IMR-90 (cell line): ENCODE results near the gene SMARCA4. TPM values are rescaled to one million over a fixed set of nuclear protein-coding genes. Genes with fewer than 3 reads are reported as not detected.

Experiments
- ATAC-seq: fragments of 200-7000 bp; cut with Tn5 transposase; 2 replicates; pipeline ENCODE4 v1.9.1; 2020; ENCODE audit warnings: low read depth, mild to moderate bottlenecking, moderate library complexity
- BruUV-seq: library from RNA; stranded (reverse); fragments of 400-500 nt; replicated peaks from 2 replicates; lab custom pipeline; 2021; lab: Mats Ljungman, UMichigan
- CTCF ChIA-PET: fragments of 300-600 bp; formaldehyde crosslinking; extraction: SDS; loops from one replicate; lab custom pipeline; 2021; ENCODE audit warnings: antibody characterized with exemption; lab: Yijun Ruan, JAX
- POLR2A ChIA-PET: fragments of 300-600 bp; sonication (Branson Sonifier 250); formaldehyde crosslinking; loops from one replicate; lab custom pipeline; 2022; ENCODE audit warnings: antibody characterized with exemption; ENCODE audit not compliant: unreplicated experiment; lab: Charles Lee
- DNase-seq: peaks from one replicate; pipeline ENCODE4 v3.0.0; 2013
- H2AFZ ChIP-seq: replicated peaks from 2 replicates; pipeline ENCODE3; 2013; ENCODE audit warnings: low read length, mild to moderate bottlenecking; ENCODE audit not compliant: poor library complexity
- H2AK5ac ChIP-seq: 2 replicates; pipeline ENCODE4 v1.6.1; 2013; ENCODE audit warnings: low read depth, low read length, inconsistent platforms
- H2AK9ac ChIP-seq: replicated peaks from 2 replicates; pipeline ENCODE3; 2013; ENCODE audit warnings: mild to moderate bottlenecking, low read depth, low read length, moderate library complexity; ENCODE audit not compliant: poor library complexity
- H2BK120ac ChIP-seq: 2 replicates; pipeline ENCODE4 v1.6.1; 2013; ENCODE audit warnings: low read depth, low read length, inconsistent platforms
- H2BK15ac ChIP-seq: 3 replicates; pipeline ENCODE4 v1.6.1; 2013; ENCODE audit warnings: low read depth, low read length, inconsistent platforms
- H2BK20ac ChIP-seq: 2 replicates; pipeline ENCODE4 v1.6.1; 2013; ENCODE audit warnings: low read depth, mild to moderate bottlenecking, inconsistent platforms, low read length, moderate library complexity
- H2BK5ac ChIP-seq: 2 replicates; pipeline ENCODE4 v1.6.1; 2013; ENCODE audit warnings: mild to moderate bottlenecking, low read depth, low read length, inconsistent platforms; ENCODE audit not compliant: poor library complexity, severe bottlenecking
- H3K14ac ChIP-seq: replicated peaks from 2 replicates; pipeline ENCODE4 v1.6.1; 2013; ENCODE audit warnings: low read depth, low read length, inconsistent platforms
- H3K18ac ChIP-seq: 2 replicates; pipeline ENCODE4 v1.6.1; 2013; ENCODE audit warnings: low read depth, low read length, control low read depth
- H3K23ac ChIP-seq: 2 replicates; pipeline ENCODE4 v1.6.1; 2013; ENCODE audit warnings: low read depth, low read length, inconsistent platforms
- H3K27ac ChIP-seq: 2 replicates; pipeline ENCODE4 v1.5.1; 2013; ENCODE audit warnings: mild to moderate bottlenecking, control low read depth, low read length; ENCODE audit not compliant: insufficient read depth
- H3K27me3 ChIP-seq: 2 replicates; pipeline ENCODE4 v1.6.1; 2013; ENCODE audit warnings: low read length; ENCODE audit not compliant: control insufficient read depth, insufficient read depth
- H3K36me3 ChIP-seq: 2 replicates; pipeline ENCODE4 v1.6.1; 2013; ENCODE audit warnings: low read length, mixed read lengths; ENCODE audit not compliant: control insufficient read depth, insufficient read depth
- H3K4ac ChIP-seq: 2 replicates; pipeline ENCODE4 v1.6.1; 2013; ENCODE audit warnings: low read depth, low read length, inconsistent platforms
- H3K4me1 ChIP-seq: 2 replicates; pipeline ENCODE4 v1.6.1; 2013; ENCODE audit warnings: low read length, mixed read lengths; ENCODE audit not compliant: control insufficient read depth, insufficient read depth
- H3K4me2 ChIP-seq: 2 replicates; pipeline ENCODE4 v1.6.1; 2013; ENCODE audit warnings: low read depth, mild to moderate bottlenecking, control low read depth, low read length, moderate library complexity
- H3K4me3 ChIP-seq: 2 replicates; pipeline ENCODE4 v1.5.1; 2013; ENCODE audit warnings: low read depth, mild to moderate bottlenecking, control low read depth, low read length, moderate library complexity; ENCODE audit not compliant: insufficient read depth
- H3K56ac ChIP-seq: 2 replicates; pipeline ENCODE4 v1.6.1; 2013; ENCODE audit warnings: low read length, inconsistent platforms; ENCODE audit not compliant: insufficient read depth; ENCODE audit errors: extremely low read depth
- H3K79me1 ChIP-seq, 2 experiments: 2 replicates each; pipeline ENCODE4 v1.6.1; 2013; ENCODE audit warnings: low read length in 2 of 2, inconsistent platforms in 1 of 2, low read depth in 1 of 2
- H3K9ac ChIP-seq: 2 replicates; pipeline ENCODE4 v1.6.1; 2013; ENCODE audit warnings: low read depth, low read length, control low read depth
- H3K9me1 ChIP-seq: 2 replicates; pipeline ENCODE4 v1.6.1; 2013; ENCODE audit warnings: low read length, inconsistent platforms; ENCODE audit not compliant: insufficient read depth
- H3K9me3 ChIP-seq: 2 replicates; pipeline ENCODE4 v1.6.1; 2013; ENCODE audit warnings: low read length; ENCODE audit not compliant: control insufficient read depth, insufficient read depth
- H4K20me1 ChIP-seq: 2 replicates; pipeline ENCODE4 v1.6.1; 2013; ENCODE audit warnings: low read length, inconsistent platforms; ENCODE audit not compliant: insufficient read depth
- H4K5ac ChIP-seq: 2 replicates; pipeline ENCODE4 v1.6.1; 2013; ENCODE audit warnings: mild to moderate bottlenecking, low read depth, low read length, control low read depth
- H4K8ac ChIP-seq, 2 experiments: 2 replicates each; pipeline ENCODE4 v1.6.1; 2013; ENCODE audit warnings: low read depth in 2 of 2, low read length in 2 of 2, control low read depth in 1 of 2, inconsistent platforms in 1 of 2
- H4K91ac ChIP-seq: 2 replicates; pipeline ENCODE4 v1.6.1; 2013; ENCODE audit warnings: low read depth, low read length, inconsistent platforms; ENCODE audit not compliant: insufficient read depth
- CEBPB ChIP-seq: IDR thresholded peaks from 2 replicates; pipeline ENCODE4 v1.6.1; 2012; ENCODE audit warnings: low read depth, low read length, improper control_type of control experiment
- CTCF ChIP-seq: conservative IDR thresholded peaks from 2 replicates; pipeline ENCODE4 v1.5.1; 2012; ENCODE audit warnings: mild to moderate bottlenecking, low read depth, low read length, improper control_type of control experiment
- ELK1 ChIP-seq: fragments of 150-350 bp; IDR thresholded peaks from 2 replicates; pipeline ENCODE4 v1.6.1; 2016; ENCODE audit warnings: low read depth, mild to moderate bottlenecking, low read length, moderate library complexity, borderline replicate concordance
- MXI1 ChIP-seq: IDR thresholded peaks from 2 replicates; pipeline ENCODE4 v1.6.1; 2012; ENCODE audit warnings: low read depth, mild to moderate bottlenecking, low read length, moderate library complexity, borderline replicate concordance
- NFE2L2 ChIP-seq: fragments of 150-350 bp; IDR thresholded peaks from 2 replicates; pipeline ENCODE4 v1.6.1; 2016; ENCODE audit warnings: low read depth, mild to moderate bottlenecking, low read length
- RCOR1 ChIP-seq: IDR thresholded peaks from 2 replicates; pipeline ENCODE4 v1.6.1; 2012; ENCODE audit warnings: mild to moderate bottlenecking, low read length, improper control_type of control experiment; ENCODE audit not compliant: insufficient replicate concordance
- SMC3 ChIP-seq: fragments of 150-350 bp; IDR thresholded peaks from 2 replicates; pipeline ENCODE4 v1.6.1; 2016; ENCODE audit warnings: low read depth, mild to moderate bottlenecking, antibody characterized with exemption, low read length, moderate library complexity
- USF2 ChIP-seq: fragments of 150-350 bp; IDR thresholded peaks from 2 replicates; pipeline ENCODE4 v1.6.1; 2017; ENCODE audit warnings: mild to moderate bottlenecking, antibody characterized with exemption, low read length, low read depth
- WGBS, 2 experiments: methylation state at CpG; one replicate each; pipeline versions ENCODE4 v1.1.5 to v1.1.7; 2013; ENCODE audit warnings: missing lambda C conversion rate in 2 of 2; ENCODE audit not compliant: insufficient read length in 1 of 2; ENCODE audit errors: extremely low coverage in 2 of 2; 5-methylcytosine and 5-hydroxymethylcytosine counted together
- dilution Hi-C: fragments of 300-500 bp; cut with HindIII; formaldehyde crosslinking; loops from one replicate; pipeline ENCODE4 v1.14.3; 2018; ENCODE audit warnings: low sequenced_read_pairs; ENCODE audit not compliant: unreplicated experiment
- in situ Hi-C: fragments of 300-500 bp; cut with MboI; formaldehyde crosslinking; loops from 3 replicates; pipeline ENCODE4 v1.14.3; 2019; ENCODE audit warnings: low sequenced_read_pairs, inconsistent platforms, mixed read lengths
- intact Hi-C: fragments of 100-400 bp; cut with micrococcal nuclease; formaldehyde crosslinking; loops from 2 replicates; pipeline ENCODE4 v1.10.0; 2022
- polyA plus RNA-seq, 3 experiments: library from polyadenylated mRNA; depleted of rRNA; stranded (reverse); fragments of >200 nt; gene quantifications; 2 replicates each; pipeline ENCODE4 v1.2.3, GENCODE V29; 2012; ENCODE audit warnings: low replicate concordance in 1 of 3
- total RNA-seq: library from RNA; depleted of rRNA; stranded (reverse); fragments of >200 nt; gene quantifications from 2 replicates; pipeline ENCODE4 v1.2.3, GENCODE V29; 2012

Gene SMARCA4
- total and polyA plus RNA-seq, 2 of the 4 experiments (the other 2 are of a cell fraction) = 41.4 to 85.6 TPM

- no peak overlapping the region for H2AK9ac ChIP-seq
- no peak overlapping the region for H3K27ac ChIP-seq
- H3K9me3 ChIP-seq = no peaks in the 10 kb centered on the region
- no peak for TF ChIP-seq RCOR1
- TF ChIP-seq MXI1 = no peak
- no peak for TF ChIP-seq CTCF
- TF ChIP-seq NFE2L2 = no peak
- TF ChIP-seq USF2 = no peak
- TF ChIP-seq ELK1 = no peak
- no peak for TF ChIP-seq CEBPB
- no peak for TF ChIP-seq SMC3
- no peak overlapping the region for H4K91ac ChIP-seq
- no peaks in the 10 kb centered on the region for H3K4me1 ChIP-seq
- in situ Hi-C loops = no loop called here
- H3K14ac ChIP-seq = no peak overlapping the region
- dilution Hi-C loops = no loop called here
- ATAC-seq (no peak), DNase-seq (no peak)
- H2AFZ ChIP-seq = no peak overlapping the region
- no peak overlapping the region for H2BK20ac ChIP-seq
- no peak overlapping the region for H2BK120ac ChIP-seq
- H2BK5ac ChIP-seq = no peak overlapping the region
- no peak overlapping the region for H3K4me2 ChIP-seq
- intact Hi-C loops = no loop called here
- H3K23ac ChIP-seq = no peak overlapping the region
- ChIA-PET POLR2A (no interaction called here), CTCF (no interaction called here)
- no peak overlapping the region for H3K4ac ChIP-seq
- no peak overlapping the region for H3K4me3 ChIP-seq
- no peaks in the 10 kb centered on the region for H3K27me3 ChIP-seq
- H3K79me1 ChIP-seq = peaks cover 5 to 40% of the 10 kb centered on the region in 2 experiments; a peak in 3 of 4 replicates
- H2BK15ac ChIP-seq = no peak overlapping the region
- no peak overlapping the region for H4K8ac ChIP-seq
- H3K9me1 ChIP-seq = no peaks in the 10 kb centered on the region; the same call in 1 of the 2 replicates
- H3K36me3 ChIP-seq = peaks cover 66% of the 10 kb centered on the region
- H3K18ac ChIP-seq = no peak overlapping the region
- no peak overlapping the region for H3K56ac ChIP-seq
- H4K20me1 ChIP-seq = peaks cover 18% of the 10 kb centered on the region; the same call in 1 of the 2 replicates
- BruUV-seq = no TSS peak
- no peak overlapping the region for H3K9ac ChIP-seq
- H4K5ac ChIP-seq = no peak overlapping the region
- no peak overlapping the region for H2AK5ac ChIP-seq
- 95% methylated on average over 25 of the region's 36 CpGs; no CpG with 5 or more reads in 1 of the 2 experiments for WGBS, 2 experiments
These were observed 144.3 kb downstream of the SMARCA4 start for GRCh38 chr19:11105014-11105636.
